ENCODE data around the gene DEGS2. TPM values are rescaled to one million over a fixed set of nuclear protein-coding genes. Genes with fewer than 3 reads are reported as not detected.

The DEGS2 gene
- total RNA-seq, 1 experiment from 2014 or later, result 1.8 TPM

GRCh38 chr14:100116134-100116533, 43.3 kb downstream of the DEGS2 start (continued):
- TF ChIP-seq REST (IDR thresholded peaks at IDR 0.05; ENCODE audit: low read depth), result no peak
- TF ChIP-seq POLR2AphosphoS5 (IDR thresholded peaks at IDR 0.05; ENCODE audit: low read depth, low read length), result no peak
- no peak for TF ChIP-seq CTCF (IDR thresholded peaks at IDR 0.05 in 2 of 3, conservative IDR thresholded peaks at IDR 0.05 in 1 of 3; ENCODE audit: borderline replicate concordance in 1 of 3, insufficient read depth in 1 of 3, low read depth in 2 of 3, low read length in 2 of 3)
- TF ChIP-seq EGR1 (IDR thresholded peaks at IDR 0.05; ENCODE audit: low read depth), result no peak
- no peak for TF ChIP-seq SRF (IDR thresholded peaks at IDR 0.05; ENCODE audit: low read depth)
- no peak for TF ChIP-seq SP1 (IDR thresholded peaks at IDR 0.05; ENCODE audit: low read depth)
- TF ChIP-seq SIN3A (IDR thresholded peaks at IDR 0.05; ENCODE audit: low read depth), result no peak
- no peak for TF ChIP-seq EZH2phosphoT487 (IDR thresholded peaks at IDR 0.05; ENCODE audit: borderline replicate concordance)
- no peak for TF ChIP-seq MAX (IDR thresholded peaks at IDR 0.05)
- TF ChIP-seq JUND (IDR thresholded peaks at IDR 0.05), result no peak
- TF ChIP-seq POLR2A (IDR thresholded peaks at IDR 0.05; ENCODE audit: borderline replicate concordance, extremely low read depth, insufficient read depth, insufficient read length), result no peak
